Kidney epithelial cell (primary cell): ENCODE data around the gene BMI1. TPM values are rescaled to one million over a fixed set of nuclear protein-coding genes. Genes with fewer than 3 reads are reported as not detected.
A peak's percentile ranks its signal among the peaks of the same experiment; 100 is the strongest.

Source experiments
- DNase-seq: peaks from one replicate; pipeline ENCODE4 v3.0.0-alpha.2; 2010; ENCODE audit warnings: low read depth
- H3K27me3 ChIP-seq: 2 replicates; pipeline ENCODE4 v1.6.0; 2011; ENCODE audit warnings: low read length; ENCODE audit not compliant: control insufficient read depth, insufficient read depth
- H3K36me3 ChIP-seq: 2 replicates; pipeline ENCODE4 v1.5.1; 2011; ENCODE audit warnings: low read length; ENCODE audit not compliant: control insufficient read depth, insufficient read depth
- H3K4me3 ChIP-seq: 2 replicates; pipeline ENCODE4 v1.5.1; 2011; ENCODE audit warnings: low read depth, mild to moderate bottlenecking, control low read depth, low read length
- CTCF ChIP-seq: IDR thresholded peaks from 2 replicates; pipeline ENCODE4 v1.5.1; 2011; ENCODE audit warnings: mild to moderate bottlenecking, moderate library complexity, low read length, control low read depth, inconsistent platforms; ENCODE audit not compliant: insufficient read depth, poor library complexity, severe bottlenecking
- total RNA-seq: library from RNA; depleted of rRNA; stranded (reverse); fragments of >200 nt; gene quantifications from 2 replicates; pipeline ENCODE4 v1.2.3, GENCODE V29; 2015

Gene BMI1
- total RNA-seq, 1 donor from 2014 or later, result 60.5 TPM

DNA sequence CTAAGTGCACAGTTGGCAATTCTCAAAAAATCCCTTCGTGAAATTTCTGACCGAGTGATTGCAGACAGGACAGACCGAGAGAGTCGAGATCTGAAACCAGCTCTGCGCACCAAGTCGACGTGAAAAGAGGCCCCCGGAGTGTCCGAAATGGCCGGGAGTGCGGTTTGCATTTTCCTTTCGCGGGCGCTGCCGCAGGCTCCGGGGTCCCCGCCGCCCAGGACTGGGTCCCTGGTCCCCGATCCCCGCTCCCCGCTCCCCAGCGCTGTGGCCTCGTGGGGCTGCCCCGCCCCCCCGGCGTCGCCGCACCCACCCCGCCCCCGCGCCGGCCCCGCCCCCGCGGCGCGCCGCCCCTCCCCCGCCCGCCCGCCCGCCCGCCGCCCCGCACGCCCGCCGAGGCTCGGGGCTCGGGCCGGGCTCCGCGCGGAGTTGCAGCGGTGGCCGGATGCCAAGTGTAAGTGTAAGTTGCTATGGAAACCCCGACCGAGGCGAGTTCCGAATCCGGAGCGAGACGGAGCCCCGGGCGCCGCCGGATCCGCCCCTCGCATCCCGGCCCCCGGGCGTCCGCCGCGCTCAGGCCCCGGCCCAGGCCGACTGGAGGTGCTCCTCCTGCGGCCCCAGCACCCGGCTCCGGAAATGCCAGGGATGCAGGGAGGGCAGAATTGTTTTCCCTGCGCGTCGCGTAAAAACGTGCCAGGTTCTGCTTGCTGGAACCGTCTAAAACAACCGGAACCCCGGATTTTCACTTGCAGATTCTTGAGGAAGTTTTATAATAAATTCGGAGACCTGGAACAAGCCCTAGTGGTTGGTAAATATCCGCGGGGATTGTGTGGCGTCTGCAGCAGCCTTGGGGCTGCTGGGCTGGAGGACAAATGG lies 4.6 kb downstream of the BMI1 start:
- peak overlapping the region; percentile 50 for H3K4me3 ChIP-seq
- TF ChIP-seq CTCF, result no peak
- H3K36me3 ChIP-seq, result no peaks in the 10 kb centered on the region
- H3K27me3 ChIP-seq, result peaks cover 15% of the 10 kb centered on the region
- no peak for DNase-seq

GRCh38 chr10:22326145-22326702 lies 5.3 kb downstream of the BMI1 start:
- no peak for DNase-seq
- no peak for TF ChIP-seq CTCF
- H3K27me3 ChIP-seq, result peaks cover 15% of the 10 kb centered on the region
- peak overlapping the region; percentile 50 for H3K4me3 ChIP-seq
- H3K36me3 ChIP-seq, result no peaks in the 10 kb centered on the region

DNA sequence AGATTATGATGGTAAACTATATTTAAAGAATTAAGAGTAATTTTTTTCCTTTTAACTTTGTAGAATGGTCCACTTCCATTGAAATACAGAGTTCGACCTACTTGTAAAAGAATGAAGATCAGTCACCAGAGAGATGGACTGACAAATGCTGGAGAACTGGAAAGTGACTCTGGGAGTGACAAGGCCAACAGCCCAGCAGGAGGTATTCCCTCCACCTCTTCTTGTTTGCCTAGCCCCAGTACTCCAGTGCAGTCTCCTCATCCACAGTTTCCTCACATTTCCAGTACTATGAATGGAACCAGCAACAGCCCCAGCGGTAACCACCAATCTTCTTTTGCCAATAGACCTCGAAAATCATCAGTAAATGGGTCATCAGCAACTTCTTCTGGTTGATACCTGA lies 8.3 kb downstream of the BMI1 start:
- Histone ChIP-seq H3K27me3 (peaks cover 2% of the 10 kb centered on the region), H3K4me3 (no peak overlapping the region), H3K36me3 (no peaks in the 10 kb centered on the region)
- DNase-seq, result no peak
- no peak for TF ChIP-seq CTCF

DNA sequence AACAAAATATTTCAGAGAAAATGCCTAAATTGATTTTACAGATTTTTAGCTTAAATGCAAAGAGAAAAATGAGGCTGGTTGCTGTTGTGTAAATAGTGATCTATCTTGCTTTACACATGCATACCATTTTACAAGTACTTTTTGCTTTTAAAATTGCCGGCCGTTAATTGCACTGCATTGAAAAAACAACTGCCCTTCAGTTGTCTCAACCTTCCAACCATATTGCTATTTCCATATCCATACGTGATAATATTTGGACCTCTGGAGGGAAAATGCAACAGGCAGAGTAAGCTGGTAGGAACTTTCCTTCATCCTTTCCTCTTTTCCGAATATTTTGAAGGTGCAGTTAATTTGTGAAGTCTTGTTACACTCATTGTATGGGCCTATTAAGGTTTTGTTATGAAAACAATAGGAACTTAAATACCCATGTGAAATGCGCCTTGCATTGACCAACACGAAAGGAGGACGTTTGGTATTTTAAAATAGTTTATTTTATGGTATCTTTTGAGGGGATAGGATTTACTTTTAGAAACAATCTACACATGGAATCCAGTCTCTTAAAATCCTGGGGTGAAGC lies 11.3 kb downstream of the BMI1 start:
- H3K27me3 ChIP-seq, result peaks cover 32% of the 10 kb centered on the region
- H3K4me3 ChIP-seq, result no peak overlapping the region
- TF ChIP-seq CTCF, result no peak
- no peaks in the 10 kb centered on the region for H3K36me3 ChIP-seq
- DNase-seq, result no peak

DNA sequence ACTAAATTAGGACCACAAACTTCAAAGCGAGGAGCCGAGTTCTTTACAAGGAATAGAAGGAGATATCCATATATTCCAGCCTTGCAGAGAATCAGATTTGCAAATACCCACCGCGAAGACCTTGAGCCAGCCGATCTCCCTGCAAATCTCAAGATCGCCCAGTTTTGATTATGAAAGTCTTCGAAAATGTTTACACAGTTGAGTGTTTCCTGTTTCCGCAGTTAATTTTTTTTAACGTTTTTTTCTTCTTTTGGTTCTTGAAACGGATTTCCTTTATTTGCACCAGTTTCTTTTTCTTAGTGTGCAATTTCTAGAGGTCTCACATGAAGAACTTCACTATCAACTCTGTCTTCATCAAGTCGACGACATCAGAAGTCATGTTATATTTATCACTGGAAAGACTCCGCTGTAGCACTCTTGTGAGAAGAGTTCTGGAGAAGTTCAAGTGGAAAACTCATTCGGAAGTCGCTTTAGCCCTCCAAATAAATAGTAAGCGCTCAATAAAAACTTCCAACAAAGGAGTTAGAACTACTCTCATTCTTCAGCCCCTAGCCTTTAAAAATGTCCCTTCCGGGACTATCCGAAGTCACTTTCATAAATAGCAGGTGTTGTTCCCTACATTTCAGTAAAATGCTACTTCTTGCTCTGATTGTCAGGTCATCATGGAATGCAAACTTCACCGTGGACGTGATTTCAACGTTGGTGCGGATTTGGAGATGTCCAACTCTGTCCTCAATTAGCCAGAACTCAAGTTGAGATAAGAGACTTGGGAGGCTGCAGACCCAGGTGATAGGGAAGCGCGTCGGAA lies 12.5 kb downstream of the BMI1 start:
- Histone ChIP-seq H3K36me3 (no peaks in the 10 kb centered on the region), H3K4me3 (no peak overlapping the region), H3K27me3 (peaks cover 40% of the 10 kb centered on the region)
- DNase-seq, result no peak
- no peak for TF ChIP-seq CTCF
